Kidney tubule cell (primary cell): ENCODE data around the gene FIBP.
"Not testable (repeated sequence)": the region's sequence is repeated elsewhere in the genome, so short reads cannot be mapped to it uniquely, and the experiment has no call there.

Source experiments
- DNase-seq: peaks from one replicate; pipeline ENCODE4 v3.0.0-alpha.2; 2018; ENCODE audit warnings: low spot score

Gene FIBP

GRCh38 chr11:65859095-65859811 lies 29.0 kb downstream of the FIBP start:
- DNase-seq = peak; percentile 99

GRCh38 chr11:65858681-65859087 lies 29.6 kb downstream of the FIBP start:
- no peak for DNase-seq

- peak; percentile 98 for DNase-seq
Observed at GRCh38 chr11:65857853-65858680, 30.2 kb downstream of the FIBP start, which contains the start of gene CFL1. CFL1 (minus strand) TSS chr11:65858180; CDS start chr11:65858099, 81 bp downstream.

GRCh38 chr11:65857500-65857852 lies 30.8 kb downstream of the FIBP start:
- DNase-seq = no peak

GRCh38 chr11:65856689-65857499 lies 31.4 kb downstream of the FIBP start:
- peak; percentile 73 for DNase-seq

GRCh38 chr11:65855927-65856363 lies 32.3 kb downstream of the FIBP start:
- no peak for DNase-seq

GRCh38 chr11:65854852-65855837 lies 33.1 kb downstream of the FIBP start:
- no peak for DNase-seq

- no peak for DNase-seq
Observed at GRCh38 chr11:65854161-65854592, 34.1 kb downstream of the FIBP start.

GRCh38 chr11:65853246-65853979 lies 34.9 kb downstream of the FIBP start:
- no peak for DNase-seq

GRCh38 chr11:65852508-65853245 lies 35.6 kb downstream of the FIBP start:
- DNase-seq = no peak

GRCh38 chr11:65851811-65852507 lies 36.3 kb downstream of the FIBP start:
- DNase-seq = no peak

GRCh38 chr11:65851083-65851579 lies 37.1 kb downstream of the FIBP start:
- peak; percentile 54 for DNase-seq

GRCh38 chr11:65850217-65851082 lies 37.8 kb downstream of the FIBP start:
- DNase-seq = no peak

- DNase-seq = no peak
Observed at GRCh38 chr11:65849771-65850216, 38.5 kb downstream of the FIBP start.

GRCh38 chr11:65849366-65849765 lies 38.9 kb downstream of the FIBP start:
- no peak for DNase-seq

- not testable (repeated sequence) for DNase-seq
Observed at GRCh38 chr11:65848693-65849092, 39.6 kb downstream of the FIBP start.

GRCh38 chr11:65847746-65848145 lies 40.5 kb downstream of the FIBP start:
- no peak for DNase-seq
